ENCODE measurements around the gene B4GALNT1.
A peak's percentile ranks its signal among the peaks of the same experiment; 100 is the strongest.
"Not testable (repeated sequence)": the region's sequence is repeated elsewhere in the genome, so short reads cannot be mapped to it uniquely, and the experiment has no call there.

The B4GALNT1 gene

GRCh38 chr12:57666897-57667296 lies 33.9 kb upstream of the B4GALNT1 start:
- Histone ChIP-seq H3K27ac (ENCODE audit: poor library complexity, severe bottlenecking) (no peak overlapping the region), H3K4me1 (ENCODE audit: insufficient read depth, poor library complexity, severe bottlenecking) (no peaks in the 10 kb centered on the region), H3K27me3 (ENCODE audit: insufficient read depth, poor library complexity, severe bottlenecking) (no peaks in the 10 kb centered on the region), H3K4me3 (ENCODE audit: severe bottlenecking) (no peak overlapping the region), H3K36me3 (ENCODE audit: low read depth) (no peaks in the 10 kb centered on the region), H3K9me3 (ENCODE audit: severe bottlenecking) (peaks cover 6% of the 10 kb centered on the region)
- TF ChIP-seq CTCF (IDR thresholded peaks at IDR 0.05; ENCODE audit: poor library complexity, severe bottlenecking), result no peak
- ATAC-seq (ENCODE audit: low read depth) (no peak), DNase-seq (ENCODE audit: low spot score) (no peak)

GRCh38 chr12:57665066-57665820 lies 32.2 kb upstream of the B4GALNT1 start:
- H3K27me3 ChIP-seq (ENCODE audit: insufficient read depth, poor library complexity, severe bottlenecking); DNase-seq (ENCODE audit: low spot score); ATAC-seq (ENCODE audit: low read depth); H3K27ac ChIP-seq (ENCODE audit: poor library complexity, severe bottlenecking); H3K36me3 ChIP-seq (ENCODE audit: low read depth); H3K4me1 ChIP-seq (ENCODE audit: insufficient read depth, poor library complexity, severe bottlenecking); H3K4me3 ChIP-seq (ENCODE audit: severe bottlenecking): not testable (repeated sequence)
- peaks cover 15% of the 10 kb centered on the region for H3K9me3 ChIP-seq (ENCODE audit: severe bottlenecking)

GRCh38 chr12:57661376-57661775 lies 28.4 kb upstream of the B4GALNT1 start:
- Histone ChIP-seq H3K27ac (ENCODE audit: poor library complexity, severe bottlenecking) (no peak overlapping the region), H3K9me3 (ENCODE audit: severe bottlenecking) (peaks cover 15% of the 10 kb centered on the region)
- ATAC-seq (ENCODE audit: low read depth), result no peak

GRCh38 chr12:57658890-57659289 lies 25.9 kb upstream of the B4GALNT1 start:
- Histone ChIP-seq H3K36me3 (ENCODE audit: low read depth) (no peaks in the 10 kb centered on the region), H3K27ac (ENCODE audit: poor library complexity, severe bottlenecking) (no peak overlapping the region), H3K9me3 (ENCODE audit: severe bottlenecking) (peaks cover 15% of the 10 kb centered on the region), H3K27me3 (ENCODE audit: insufficient read depth, poor library complexity, severe bottlenecking) (no peaks in the 10 kb centered on the region), H3K4me1 (ENCODE audit: insufficient read depth, poor library complexity, severe bottlenecking) (no peaks in the 10 kb centered on the region), H3K4me3 (ENCODE audit: severe bottlenecking) (no peak overlapping the region)
- ATAC-seq (ENCODE audit: low read depth), result no peak
- DNase-seq (ENCODE audit: low spot score), result no peak
- no peak for TF ChIP-seq CTCF (IDR thresholded peaks at IDR 0.05; ENCODE audit: poor library complexity, severe bottlenecking)

More at GRCh38 chr12:57661376-57661775, 28.4 kb upstream of the B4GALNT1 start:
- no peaks in the 10 kb centered on the region for H3K36me3 ChIP-seq (ENCODE audit: low read depth)
- H3K4me1 ChIP-seq (ENCODE audit: insufficient read depth, poor library complexity, severe bottlenecking), result no peaks in the 10 kb centered on the region
- DNase-seq (ENCODE audit: low spot score), result no peak
- H3K27me3 ChIP-seq (ENCODE audit: insufficient read depth, poor library complexity, severe bottlenecking), result no peaks in the 10 kb centered on the region
- no peak overlapping the region for H3K4me3 ChIP-seq (ENCODE audit: severe bottlenecking)
- TF ChIP-seq CTCF (IDR thresholded peaks at IDR 0.05; ENCODE audit: poor library complexity, severe bottlenecking), result no peak

DNA sequence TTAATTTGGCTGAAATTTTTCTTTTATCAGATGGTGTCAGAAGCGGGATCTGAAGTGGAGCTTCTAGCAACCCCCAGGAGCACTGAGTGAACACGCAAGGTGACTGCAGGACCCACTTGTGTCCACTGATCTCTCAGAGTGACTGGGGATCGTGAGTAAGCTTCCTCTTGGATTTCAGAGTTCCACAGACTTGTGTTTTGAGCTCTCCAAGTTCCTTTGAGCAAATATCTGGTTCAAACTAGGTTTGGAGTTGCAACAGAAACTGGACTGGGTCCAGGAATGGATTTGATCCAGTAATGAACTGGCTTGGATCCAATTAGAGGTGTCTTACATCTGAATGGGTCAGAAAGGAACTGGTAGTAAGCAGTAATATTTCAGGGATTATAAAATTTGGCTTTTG lies 24.7 kb upstream of the B4GALNT1 start:
- DNase-seq (ENCODE audit: low spot score), result no peak
- Histone ChIP-seq H3K4me1 (ENCODE audit: insufficient read depth, poor library complexity, severe bottlenecking) (no peaks in the 10 kb centered on the region), H3K27ac (ENCODE audit: poor library complexity, severe bottlenecking) (no peak overlapping the region), H3K9me3 (ENCODE audit: severe bottlenecking) (peaks cover 15% of the 10 kb centered on the region), H3K36me3 (ENCODE audit: low read depth) (no peaks in the 10 kb centered on the region), H3K27me3 (ENCODE audit: insufficient read depth, poor library complexity, severe bottlenecking) (no peaks in the 10 kb centered on the region), H3K4me3 (ENCODE audit: severe bottlenecking) (no peak overlapping the region)
- no peak for TF ChIP-seq CTCF (IDR thresholded peaks at IDR 0.05; ENCODE audit: poor library complexity, severe bottlenecking)
- peak; percentile 14; the same call in 1 of the 3 replicates for ATAC-seq (ENCODE audit: low read depth)

DNA sequence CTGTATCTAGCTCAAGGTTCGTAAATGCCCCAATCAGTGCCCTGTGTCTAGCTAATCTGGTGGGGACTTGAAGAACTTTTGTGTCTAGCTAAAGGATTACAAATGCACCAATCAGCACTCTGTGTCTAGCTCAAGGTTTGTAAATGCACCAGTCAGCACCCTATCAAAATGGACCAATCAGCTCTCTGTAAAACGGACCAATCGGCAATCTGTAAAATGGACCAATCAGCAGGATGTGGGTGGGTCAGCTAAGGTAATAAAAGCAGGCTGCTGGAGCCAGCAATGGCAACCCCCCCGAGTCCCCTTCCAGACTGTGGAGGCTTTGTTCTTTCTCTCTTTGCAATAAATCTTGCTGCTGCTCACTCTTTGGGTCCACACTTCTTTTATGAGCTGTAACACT lies 23.4 kb upstream of the B4GALNT1 start:
- not testable (repeated sequence) for ATAC-seq (ENCODE audit: low read depth)

More for the DNA sequence above, 23.4 kb upstream of the B4GALNT1 start:
- H3K36me3 ChIP-seq (ENCODE audit: low read depth); DNase-seq (ENCODE audit: low spot score); H3K4me1 ChIP-seq (ENCODE audit: insufficient read depth, poor library complexity, severe bottlenecking); H3K27me3 ChIP-seq (ENCODE audit: insufficient read depth, poor library complexity, severe bottlenecking); H3K4me3 ChIP-seq (ENCODE audit: severe bottlenecking); H3K27ac ChIP-seq (ENCODE audit: poor library complexity, severe bottlenecking); H3K9me3 ChIP-seq (ENCODE audit: severe bottlenecking): not testable (repeated sequence)
